A549 (cell line): Measurements from ENCODE around the gene DUSP3.

ENCODE experiments used
- CTCF ChIP-seq: fragments of >200 bp; sonication (Bioruptor Twin); formaldehyde crosslinking; IDR thresholded peaks from 3 replicates; pipeline ENCODE4 v1.5.1; 2016
- EP300 ChIP-seq, 2 experiments: fragments of >200 bp; sonication (Bioruptor Twin); formaldehyde crosslinking; IDR thresholded peaks; 2 replicates in 1 of 2; 3 replicates in 1 of 2; pipeline ENCODE4 v1.6.1; 2016 to 2017
- MAX ChIP-seq: IDR thresholded peaks from 2 replicates; pipeline ENCODE4 v1.6.1; 2012
- POLR2A ChIP-seq: IDR thresholded peaks from 2 replicates; pipeline ENCODE4 v1.6.1; 2012; ENCODE audit warnings: mild to moderate bottlenecking, low read length
- POLR2AphosphoS2 ChIP-seq: conservative IDR thresholded peaks from 2 replicates; pipeline ENCODE4 v1.6.1; 2012; ENCODE audit warnings: low read length, improper control_type of control experiment, inconsistent platforms
- SMC3 ChIP-seq: fragments of >200 bp; sonication (Bioruptor Twin); formaldehyde crosslinking; IDR thresholded peaks from 3 replicates; pipeline ENCODE4 v1.6.1; 2018; ENCODE audit warnings: inconsistent platforms
- TF ChIP-seq, protein P1 (sequence below): fragments of 450-650 bp; IDR thresholded peaks from 2 replicates; pipeline ENCODE4 v1.6.1; 2014; ENCODE audit warnings: antibody characterized with exemption

DNA sequence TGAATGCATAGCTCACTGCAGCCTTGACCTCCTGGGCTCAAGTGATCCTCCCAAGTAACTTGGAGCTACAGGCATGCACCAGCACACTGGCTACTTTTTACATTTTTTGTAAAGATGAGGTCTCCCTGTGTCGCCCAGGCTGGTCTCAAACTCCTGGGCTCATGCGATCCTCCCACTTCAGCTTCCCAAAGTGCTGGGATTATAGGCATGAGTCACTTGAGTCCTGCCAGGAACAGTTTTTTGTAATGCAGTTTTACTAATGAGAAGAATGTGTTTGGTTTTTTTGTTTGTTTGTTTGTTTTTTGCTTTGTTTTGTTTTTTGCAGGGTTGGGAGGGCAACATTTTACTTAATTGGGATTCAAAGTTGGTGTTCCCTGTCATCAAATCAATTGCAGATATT, 42.4 kb downstream of the DUSP3 start:
- TF ChIP-seq, protein P1, sequence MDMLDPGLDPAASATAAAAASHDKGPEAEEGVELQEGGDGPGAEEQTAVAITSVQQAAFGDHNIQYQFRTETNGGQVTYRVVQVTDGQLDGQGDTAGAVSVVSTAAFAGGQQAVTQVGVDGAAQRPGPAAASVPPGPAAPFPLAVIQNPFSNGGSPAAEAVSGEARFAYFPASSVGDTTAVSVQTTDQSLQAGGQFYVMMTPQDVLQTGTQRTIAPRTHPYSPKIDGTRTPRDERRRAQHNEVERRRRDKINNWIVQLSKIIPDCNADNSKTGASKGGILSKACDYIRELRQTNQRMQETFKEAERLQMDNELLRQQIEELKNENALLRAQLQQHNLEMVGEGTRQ = no peak
- TF ChIP-seq CTCF (no peak), SMC3 (no peak), EP300 (IDR thresholded peaks at IDR 0.05) (no peak), MAX (no peak), POLR2A (no peak), POLR2AphosphoS2 (no peak)
